ENCODE measurements around the gene TTYH2.
"Not testable (repeated sequence)": the region's sequence is repeated elsewhere in the genome, so short reads cannot be mapped to it uniquely, and the experiment has no call there.

TTYH2 gene

GRCh38 chr17:74270333-74270732 is 57.0 kb downstream of the TTYH2 start:
- no peak for DNase-seq

DNA sequence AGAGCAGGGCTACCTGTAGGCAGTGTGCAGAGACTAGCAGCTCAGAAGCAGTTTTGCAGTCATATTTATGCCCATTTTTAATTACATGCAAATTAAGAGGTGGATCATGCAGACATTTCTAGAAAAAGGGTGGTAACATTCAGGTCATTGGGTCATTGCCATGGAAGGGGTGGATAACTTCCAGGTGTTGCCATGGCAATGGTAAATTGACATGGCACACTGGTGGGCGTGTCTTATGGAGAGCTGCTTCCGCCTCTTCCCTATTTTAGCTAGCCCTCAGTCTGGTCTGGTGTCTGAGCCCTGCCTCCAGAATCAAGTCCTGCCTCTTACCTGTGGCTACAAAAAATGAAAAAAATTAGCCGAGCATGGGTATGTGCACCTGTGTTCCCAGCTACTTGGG is 57.9 kb downstream of the TTYH2 start:
- no peak for DNase-seq

DNA sequence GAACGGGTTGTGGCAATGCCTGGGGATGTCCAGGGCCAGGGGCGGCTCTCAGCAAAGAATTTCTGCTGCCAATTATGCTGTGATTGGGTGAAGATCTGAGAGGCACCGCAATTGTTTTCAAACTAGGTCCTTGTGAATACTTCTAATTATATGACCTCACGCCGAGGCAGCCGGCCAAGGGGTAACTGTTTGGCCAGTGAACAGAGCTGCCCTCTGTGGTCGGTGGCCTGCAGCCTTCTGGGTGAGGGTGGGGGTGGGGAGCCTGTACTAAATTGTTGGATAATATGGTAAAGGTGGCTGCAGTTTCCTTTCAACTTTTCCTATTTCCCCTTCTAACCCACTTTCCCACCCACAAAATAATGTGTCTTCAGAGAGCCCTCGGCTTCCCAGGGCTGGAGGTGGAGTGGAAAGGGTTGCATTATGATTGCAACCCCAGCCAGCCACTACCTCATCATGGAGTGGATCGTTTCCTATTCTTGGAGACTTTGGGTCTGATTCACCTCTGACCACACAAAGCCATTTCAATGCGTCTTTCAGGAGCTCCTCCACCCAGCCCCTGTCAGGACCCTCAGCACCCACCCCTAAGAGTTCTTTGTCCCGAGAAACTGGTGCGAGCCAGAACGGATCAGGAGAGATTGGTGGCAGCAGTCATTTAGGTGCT is 58.7 kb downstream of the TTYH2 start:
- DNase-seq, result no peak

- no peak for DNase-seq
Measured at GRCh38 chr17:74272731-74273201, 59.4 kb downstream of the TTYH2 start.

DNA sequence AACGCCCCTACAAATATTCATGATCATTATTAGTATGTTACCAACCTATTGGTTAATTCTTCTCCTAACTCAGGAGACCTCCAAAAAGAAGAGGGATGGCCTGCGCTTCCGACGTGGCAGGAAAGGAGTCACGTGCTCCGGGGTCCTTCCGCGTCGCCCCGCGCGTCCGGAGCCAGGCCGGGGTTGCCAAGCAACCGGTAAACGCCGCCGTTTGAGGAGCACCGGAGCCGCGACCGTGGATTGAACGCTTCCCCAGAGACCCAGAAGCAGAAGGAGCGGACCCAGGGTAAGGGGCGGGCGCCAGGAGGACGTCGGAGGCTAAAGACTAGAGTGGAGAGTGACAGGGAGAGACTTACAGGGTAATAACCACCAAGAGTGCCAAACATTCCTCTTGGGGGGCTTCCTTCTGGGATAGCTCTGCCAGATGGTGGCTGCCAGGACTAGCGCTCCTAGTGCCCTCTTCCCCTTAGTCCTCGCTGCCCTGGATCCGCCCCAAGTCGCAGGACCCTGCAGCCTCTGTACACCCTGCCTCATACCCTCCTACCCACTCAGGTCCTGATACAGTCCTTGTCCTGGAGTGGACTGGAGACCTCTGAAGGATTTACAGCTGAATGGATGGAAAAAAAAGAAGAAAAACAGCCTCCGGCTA is 60.8 kb downstream of the TTYH2 start, which contains the start of gene DNAI2:
Gene DNAI2, plus strand, starts transcription at position 175 of the 649 bp plus-strand sequence. CDS start 7,584 bp downstream, outside the sequence.
- no peak for DNase-seq

DNA sequence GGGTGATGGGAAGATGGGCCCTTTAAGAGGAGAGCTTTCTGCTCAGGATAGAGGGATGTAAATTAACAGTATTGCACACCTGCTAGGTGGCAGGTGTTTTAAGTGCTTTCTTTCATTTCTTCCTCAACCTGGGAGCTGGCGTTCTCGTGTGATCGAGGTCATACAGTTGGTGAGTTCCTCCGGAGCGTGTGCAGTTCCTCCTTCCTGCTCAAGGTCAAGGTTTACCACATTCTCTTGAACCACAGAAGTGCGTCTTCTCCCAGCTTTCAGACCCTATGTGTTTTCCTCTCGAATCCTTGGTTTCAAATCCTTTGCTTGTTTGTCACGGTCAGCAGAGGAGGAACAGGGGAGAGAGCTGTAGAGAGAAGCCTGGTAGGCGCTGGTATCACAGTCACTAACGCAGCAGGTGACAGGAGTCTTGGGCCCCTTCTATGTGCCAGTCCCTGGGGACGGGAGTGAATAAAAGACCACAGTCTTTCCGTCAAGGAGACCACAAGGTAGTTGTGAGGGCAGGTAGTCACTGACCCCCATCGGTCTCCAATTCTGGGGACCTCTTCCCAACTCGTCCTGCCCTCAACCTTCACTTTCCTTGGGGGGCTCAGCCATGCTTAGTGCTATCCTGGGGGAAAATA is 61.5 kb downstream of the TTYH2 start:
- no peak for DNase-seq

DNA sequence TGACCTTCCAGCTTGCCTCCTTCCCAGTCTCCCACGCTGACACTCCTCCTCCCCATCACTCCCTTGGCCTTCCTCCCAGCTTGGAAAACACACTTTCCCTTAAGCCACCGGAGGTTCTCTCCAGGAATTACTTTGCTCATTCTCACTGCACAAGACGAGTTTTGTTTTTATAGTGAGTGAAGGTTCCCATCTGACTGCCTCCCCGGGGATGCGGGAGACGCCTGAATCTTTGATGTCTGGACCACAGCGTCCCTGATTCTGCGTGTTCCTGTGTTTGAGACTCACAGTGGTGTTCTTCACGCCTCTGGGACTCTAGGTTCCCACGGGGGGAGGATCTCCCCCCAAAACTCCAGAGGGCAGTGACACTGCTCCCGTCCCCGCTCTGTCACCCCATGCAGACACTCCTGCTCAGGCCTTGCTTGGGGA is 62.7 kb downstream of the TTYH2 start:
- no peak for DNase-seq

- no peak for DNase-seq
Measured at GRCh38 chr17:74276541-74277009, 63.2 kb downstream of the TTYH2 start.

GRCh38 chr17:74277935-74278334 is 64.6 kb downstream of the TTYH2 start:
- DNase-seq, result no peak

DNA sequence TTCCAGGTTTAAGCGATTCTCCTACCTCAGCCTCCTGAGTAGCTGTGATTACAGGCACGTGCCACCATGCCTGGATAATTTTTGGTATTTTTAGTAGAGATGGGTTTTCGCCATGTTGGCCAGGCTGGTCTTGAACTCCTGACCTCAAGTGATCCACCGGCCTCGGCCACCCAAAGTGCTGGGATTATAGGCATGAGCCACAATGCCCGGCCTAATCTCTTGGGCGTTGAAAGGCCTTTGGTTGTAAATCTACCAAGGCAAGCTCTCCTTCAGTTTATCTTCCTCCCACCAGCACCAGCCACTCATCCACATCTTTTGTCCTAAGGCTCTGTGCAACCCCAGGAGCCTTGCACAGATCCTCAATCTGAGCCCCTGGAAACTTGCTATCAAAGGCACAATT is 66.2 kb downstream of the TTYH2 start:
- DNase-seq, result not testable (repeated sequence)

GRCh38 chr17:74280093-74280513 is 66.7 kb downstream of the TTYH2 start:
- peak; percentile 32 for DNase-seq

- no peak for DNase-seq
Measured at GRCh38 chr17:74281799-74282198, 68.4 kb downstream of the TTYH2 start.

GRCh38 chr17:74282274-74282586 is 68.9 kb downstream of the TTYH2 start:
- DNase-seq, result not testable (repeated sequence)

- DNase-seq, result no peak
Measured at GRCh38 chr17:74282587-74283370, 69.4 kb downstream of the TTYH2 start.

GRCh38 chr17:74283371-74283673 is 70.0 kb downstream of the TTYH2 start:
- DNase-seq, result no peak

DNA sequence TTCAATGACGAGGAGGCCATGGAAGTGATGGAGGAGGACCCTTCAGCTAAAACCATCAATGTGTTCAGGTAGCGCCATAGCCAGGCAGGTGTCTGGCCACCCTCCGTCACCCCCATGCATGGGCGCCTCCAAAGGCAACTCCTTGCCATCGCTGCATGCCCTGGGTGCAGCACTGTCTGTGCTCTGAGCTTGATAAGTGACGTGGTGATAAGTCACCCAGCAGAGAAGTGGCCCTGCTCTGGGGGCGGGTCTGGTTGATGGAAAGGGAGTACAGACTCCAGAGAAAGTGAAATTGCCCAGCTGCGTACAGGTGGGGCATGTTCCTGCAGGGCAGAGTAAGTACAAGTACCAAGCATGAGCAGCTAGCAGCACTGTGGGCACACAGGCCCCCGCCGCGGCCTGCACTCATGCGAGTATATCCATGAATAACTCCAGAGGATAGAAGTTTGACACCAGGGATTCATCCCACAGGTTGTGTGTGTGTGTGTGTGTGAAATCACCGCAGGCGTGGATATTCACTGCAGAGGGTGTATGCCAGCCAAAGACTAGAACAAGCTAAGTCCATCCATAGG is 73.7 kb downstream of the TTYH2 start:
- no peak for DNase-seq

DNA sequence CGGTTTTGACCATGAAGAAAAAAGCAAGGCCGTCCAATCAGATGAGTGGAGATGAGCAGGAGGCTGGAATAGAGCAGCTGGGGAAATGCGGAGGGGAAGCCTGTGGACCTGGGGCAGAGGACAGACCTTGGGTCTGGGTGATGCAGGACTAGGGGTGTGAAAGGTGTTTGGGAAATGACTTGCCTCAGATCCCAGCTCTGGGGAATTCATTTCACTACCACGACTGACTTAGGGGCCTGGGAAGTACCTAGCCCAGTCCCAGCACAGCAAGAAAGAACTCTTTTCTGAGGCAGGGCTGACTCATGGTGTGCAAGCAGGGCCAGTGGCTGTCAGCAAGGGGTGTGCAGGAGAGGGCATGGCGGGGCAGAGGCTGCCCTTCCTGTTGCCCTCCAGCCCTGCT is 75.4 kb downstream of the TTYH2 start:
- DNase-seq, result no peak

DNA sequence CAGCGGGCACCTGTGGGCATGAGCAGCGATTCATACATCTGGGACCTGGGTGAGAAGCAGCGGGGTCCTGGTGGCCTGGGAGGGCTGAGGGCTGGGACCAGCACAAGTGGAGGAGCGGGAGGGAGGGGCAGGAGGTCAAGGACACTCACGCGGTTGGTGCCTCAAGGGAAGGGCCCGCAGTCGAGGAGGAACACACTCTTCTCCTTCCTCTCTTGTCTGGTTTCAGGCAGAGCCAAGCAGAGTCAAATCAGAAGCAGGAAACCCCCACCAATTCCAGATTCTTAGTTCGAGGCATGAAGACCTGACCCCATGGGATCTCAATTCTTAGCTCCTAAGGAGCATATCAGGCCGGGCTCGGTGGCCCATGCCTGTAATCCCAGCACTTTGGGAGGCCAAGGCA is 76.3 kb downstream of the TTYH2 start:
- DNase-seq, result no peak

DNA sequence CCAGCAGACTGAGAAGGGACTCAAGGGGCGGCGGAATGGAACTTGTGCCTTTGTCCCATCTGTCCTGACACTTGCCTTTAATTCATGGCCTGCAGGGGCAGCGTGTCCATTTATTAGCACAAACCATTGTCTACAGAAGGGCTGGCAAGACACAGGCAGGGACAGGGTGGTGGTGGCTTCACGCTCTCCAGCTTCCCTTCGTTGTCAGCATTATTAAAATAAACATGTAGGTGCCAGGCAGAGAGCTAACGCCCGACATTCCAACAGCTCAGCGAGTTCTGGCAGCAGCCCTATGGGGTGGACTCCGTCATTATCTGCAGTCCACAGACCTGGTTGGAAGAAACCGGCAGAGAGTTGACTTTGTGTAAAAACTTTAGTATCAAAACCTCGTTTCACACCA is 77.0 kb downstream of the TTYH2 start:
- DNase-seq, result no peak

DNA sequence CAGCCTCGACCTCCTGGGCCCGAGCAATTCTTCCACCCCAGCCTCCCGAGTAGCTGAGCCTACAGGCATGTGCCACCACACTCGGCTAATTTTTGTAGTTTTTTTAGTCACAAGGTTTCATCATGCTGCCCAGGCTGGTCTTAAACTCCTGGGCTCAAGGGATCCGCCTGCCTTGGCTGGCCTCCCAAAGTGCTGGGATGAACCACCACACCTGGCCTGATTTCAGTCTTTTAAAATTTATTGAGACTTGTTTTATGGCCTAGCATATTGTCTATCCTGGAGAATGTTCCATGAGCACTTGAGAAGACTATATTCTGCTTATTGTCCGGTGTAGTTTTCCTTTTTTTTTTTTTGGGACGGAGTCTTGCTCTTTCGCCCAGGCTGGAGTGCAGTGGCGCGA is 79.1 kb downstream of the TTYH2 start:
- no peak for DNase-seq

DNA sequence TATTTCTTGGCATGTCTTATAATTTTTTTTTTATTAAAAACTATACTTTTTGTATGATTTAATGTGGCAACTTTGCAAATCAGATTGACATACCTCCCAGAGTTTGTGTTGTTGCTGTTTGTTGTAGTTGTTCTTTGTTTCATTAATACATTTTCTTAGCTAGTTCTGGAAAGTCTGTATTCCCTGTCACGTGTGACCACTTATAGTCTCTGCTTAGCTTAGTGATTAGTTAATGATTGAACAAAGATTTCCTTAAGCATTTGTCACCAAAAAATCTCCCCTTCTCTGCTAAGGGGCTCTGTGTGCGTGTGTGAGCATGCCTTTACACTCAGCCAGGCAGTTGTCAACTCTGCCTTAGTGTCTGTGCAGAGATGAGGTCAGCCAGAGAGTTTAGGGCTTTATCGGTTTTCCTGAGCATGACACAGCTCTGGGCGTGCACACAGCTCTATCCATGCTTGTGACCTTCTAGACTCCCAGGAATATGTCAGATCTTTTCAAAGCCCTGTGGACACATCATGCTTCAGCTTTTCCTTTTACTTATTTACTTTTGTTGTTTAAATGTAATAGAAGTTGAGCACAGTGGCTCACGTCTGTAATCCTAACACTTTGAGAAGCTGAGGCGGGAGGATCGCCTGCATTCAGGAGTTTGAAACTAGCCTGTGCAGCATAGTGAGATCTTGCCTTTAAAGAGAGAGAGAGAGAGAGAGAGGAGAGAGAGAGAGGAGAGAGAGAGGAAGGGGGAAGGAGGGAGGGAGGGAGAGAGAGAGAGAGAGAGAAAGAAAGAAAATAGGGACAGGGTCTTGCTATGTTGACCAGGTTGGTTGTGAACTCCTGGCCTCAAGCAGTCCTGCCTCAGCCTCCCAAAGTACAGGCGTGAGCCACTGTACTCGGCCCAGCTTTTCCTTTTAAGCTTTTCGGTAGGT is 82.5 kb downstream of the TTYH2 start:
- DNase-seq, result no peak

GRCh38 chr17:74296548-74296936 is 83.2 kb downstream of the TTYH2 start:
- DNase-seq, result no peak

Measured in activated CD8-positive, alpha-beta memory T cell treated with anti-CD3 and anti-CD28 coated beads, Interleukin-2, amount 50 U/mL, for 4 hours (primary cell).